HCT116 (cell line): ENCODE results near the gene CD244. TPM values are rescaled to one million over a fixed set of nuclear protein-coding genes. Genes with fewer than 3 reads are reported as not detected.
"Not testable (repeated sequence)": the region's sequence is repeated elsewhere in the genome, so short reads cannot be mapped to it uniquely, and the experiment has no call there.

Source experiments
- ATAC-seq: fragments of 200-7000 bp; cut with Tn5 transposase; 2 replicates; pipeline ENCODE4 v1.9.1; 2020; ENCODE audit warnings: mild to moderate bottlenecking, moderate library complexity
- BruUV-seq: library from RNA; stranded (reverse); fragments of 400-500 nt; replicated peaks from 2 replicates; lab custom pipeline; 2021; lab: Mats Ljungman, UMichigan
- CTCF ChIA-PET: fragments of 300-600 bp; sonication (Branson Sonifier 250); formaldehyde crosslinking; loops from one replicate; lab custom pipeline; 2021; ENCODE audit warnings: antibody characterized with exemption; lab: Charles Lee
- POLR2A ChIA-PET: fragments of 300-600, 350-600 bp; sonication (Branson Sonifier 250); formaldehyde crosslinking; loops from one replicate; lab custom pipeline; 2021; ENCODE audit warnings: antibody characterized with exemption; lab: Charles Lee
- RAD21 ChIA-PET, 2 experiments: fragments of 300-600 bp; sonication (Branson Sonifier 250); formaldehyde crosslinking; loops; one replicate each; lab custom pipeline; 2023; ENCODE audit warnings: low total read pairs in 2 of 2; ENCODE audit not compliant: uncharacterized antibody in 2 of 2, unreplicated experiment in 2 of 2, low non-redundant PET in 1 of 2; lab: Charles Lee
- DNase-seq: peaks from one replicate; pipeline ENCODE4 v3.0.0-alpha.2; 2010; ENCODE audit warnings: low read depth, low spot score
- H2AFZ ChIP-seq: fragments of 200-600 bp; shearing (Covaris generic), sonication (generic); 2 replicates; pipeline ENCODE4 v1.6.1; 2017; ENCODE audit warnings: low read depth, mixed run types, mixed read lengths, antibody characterized with exemption, low read length; ENCODE audit not compliant: poor library complexity, severe bottlenecking
- H3K27ac ChIP-seq: 2 replicates; pipeline ENCODE4 v1.5.1; 2012; ENCODE audit warnings: low read depth, low read length
- H3K27me3 ChIP-seq: fragments of 200-600 bp; sonication (generic); 2 replicates; pipeline ENCODE4 v1.6.1; 2016; ENCODE audit warnings: mixed run types, low read length, mixed read lengths; ENCODE audit not compliant: insufficient read depth
- H3K36me3 ChIP-seq, 2 experiments: fragments of 200-500 bp in 1 of 2; fragments of 200-600 bp in 1 of 2; sonication (Bioruptor generic) in 1 of 2; sonication (generic) in 1 of 2; 2 replicates each; pipeline versions ENCODE4 v1.5.1 to v1.6.1; 2014 to 2016; ENCODE audit warnings: low read length in 2 of 2, inconsistent platforms in 1 of 2, mixed read lengths in 1 of 2, mixed run types in 1 of 2; ENCODE audit not compliant: insufficient read depth in 2 of 2, control insufficient read depth in 1 of 2
- H3K4me1 ChIP-seq, 2 experiments: fragments of 200-600 bp in 1 of 2; sonication (generic) in 1 of 2; 2 replicates each; pipeline versions ENCODE4 v1.5.1 to v1.6.1; 2012 to 2017; ENCODE audit warnings: low read length in 2 of 2, inconsistent platforms in 1 of 2, mild to moderate bottlenecking in 1 of 2, mixed read lengths in 1 of 2, mixed run types in 1 of 2, moderate library complexity in 1 of 2; ENCODE audit not compliant: insufficient read depth in 2 of 2, control insufficient read depth in 1 of 2
- H3K4me2 ChIP-seq: fragments of 200-600 bp; sonication (generic); 2 replicates; pipeline ENCODE4 v1.6.1; 2017; ENCODE audit warnings: mixed run types, low read length, mixed read lengths
- H3K4me3 ChIP-seq, 2 experiments: fragments of 200-600 bp in 1 of 2; sonication (generic) in 1 of 2; replicated peaks in 1 of 2; 2 replicates each; pipeline ENCODE4 v1.5.1; 2011 to 2016; ENCODE audit warnings: low read length in 2 of 2, control low read depth in 1 of 2, low read depth in 1 of 2, mild to moderate bottlenecking in 1 of 2, mixed read lengths in 1 of 2, mixed run types in 1 of 2
- H3K79me2 ChIP-seq: fragments of 200-600 bp; sonication (generic); 2 replicates; pipeline ENCODE4 v1.6.1; 2017; ENCODE audit warnings: mild to moderate bottlenecking, mixed run types, low read length, moderate library complexity, mixed read lengths; ENCODE audit not compliant: insufficient read depth
- H3K9ac ChIP-seq: fragments of 200-600 bp; sonication (generic); 2 replicates; pipeline ENCODE4 v1.6.1; 2016; ENCODE audit warnings: low read length, mixed read lengths
- H3K9me2 ChIP-seq: fragments of 200-600 bp; sonication (generic), shearing (Covaris generic); 2 replicates; pipeline ENCODE4 v1.6.1; 2017; ENCODE audit warnings: mixed run types, mild to moderate bottlenecking, moderate library complexity; ENCODE audit not compliant: insufficient read depth
- H3K9me3 ChIP-seq, 2 experiments: fragments of 200-500 bp in 1 of 2; fragments of 200-600 bp in 1 of 2; sonication (Bioruptor generic) in 1 of 2; sonication (generic) in 1 of 2; 2 replicates each; pipeline ENCODE4 v1.6.1; 2014 to 2017; ENCODE audit warnings: low read length in 2 of 2, mixed read lengths in 2 of 2, inconsistent platforms in 1 of 2, low read depth in 1 of 2, mild to moderate bottlenecking in 1 of 2, mixed run types in 1 of 2, moderate library complexity in 1 of 2; ENCODE audit not compliant: control insufficient read depth in 1 of 2, insufficient read depth in 1 of 2
- H4K20me1 ChIP-seq: fragments of 200-600 bp; sonication (generic), shearing (Covaris generic); 2 replicates; pipeline ENCODE4 v1.6.1; 2017; ENCODE audit warnings: mixed run types, mild to moderate bottlenecking, moderate library complexity; ENCODE audit not compliant: insufficient read depth
- CEBPB ChIP-seq: IDR thresholded peaks from 2 replicates; pipeline ENCODE4 v1.6.1; 2012; ENCODE audit warnings: low read depth
- FOSL1 ChIP-seq: IDR thresholded peaks from 2 replicates; pipeline ENCODE4 v1.6.1; 2012; ENCODE audit warnings: low read depth
- SIN3A ChIP-seq: IDR thresholded peaks from 2 replicates; pipeline ENCODE4 v1.6.1; 2012; ENCODE audit warnings: low read depth
- TCF7L2 ChIP-seq: IDR thresholded peaks from 2 replicates; pipeline ENCODE4 v1.7.0; 2011; ENCODE audit warnings: borderline replicate concordance, inconsistent platforms; ENCODE audit not compliant: insufficient read depth, insufficient read length; ENCODE audit errors: extremely low read depth
- YY1 ChIP-seq: IDR thresholded peaks from 2 replicates; pipeline ENCODE4 v1.6.1; 2011; ENCODE audit warnings: low read length, low read depth, moderate library complexity, mild to moderate bottlenecking; ENCODE audit not compliant: insufficient replicate concordance; ENCODE audit errors: extremely low read depth
- intact Hi-C: fragments of 100-400 bp; cut with micrococcal nuclease; formaldehyde crosslinking; loops from 2 replicates; pipeline ENCODE4 v1.10.0; 2022
- total RNA-seq: library from RNA; stranded (reverse); gene quantifications from one replicate; pipeline ENCODE4 v1.2.1, GENCODE V29; 2021; ENCODE audit not compliant: unreplicated experiment
- TF ChIP-seq, protein P1 (sequence below): IDR thresholded peaks from 2 replicates; pipeline ENCODE4 v1.6.1; 2011; ENCODE audit warnings: mild to moderate bottlenecking, low read length, moderate library complexity; ENCODE audit not compliant: insufficient replicate concordance; ENCODE audit errors: extremely low read depth

Gene CD244
- total RNA-seq, 1 experiment from 2014 or later: not detected

DNA sequence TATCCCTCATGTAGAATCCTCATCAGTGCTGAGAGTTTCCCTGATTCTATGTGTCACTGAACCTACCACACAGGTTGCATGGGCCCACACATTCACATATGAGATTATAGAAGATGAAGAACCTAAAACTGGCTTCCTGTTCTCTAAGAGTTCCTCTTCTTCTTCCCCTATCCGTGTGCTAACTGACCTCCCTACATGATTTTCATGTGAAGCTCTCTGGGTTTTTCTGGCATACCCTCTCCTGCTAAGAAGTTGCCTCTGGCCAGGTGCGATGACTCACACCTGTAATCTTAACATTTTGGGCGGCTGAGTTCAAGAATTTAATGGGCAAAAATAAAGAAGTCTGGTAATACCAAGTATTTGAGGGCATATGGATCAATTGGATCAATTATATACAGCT lies 5.5 kb upstream of the CD244 start:
- no peaks in the 10 kb centered on the region for H3K27me3 ChIP-seq
- DNase-seq: no peak
- intact Hi-C loops: loop anchor here (2.0 kb wide), 1 partner anchor 19 kb away; no protein-coding TSS in a partner anchor
- no peaks in the 10 kb centered on the region for H3K79me2 ChIP-seq
- H3K4me2 ChIP-seq: no peak overlapping the region
- ATAC-seq: no peak
- H3K9ac ChIP-seq: no peak overlapping the region
- H3K27ac ChIP-seq: no peak overlapping the region
- no peaks in the 10 kb centered on the region for H4K20me1 ChIP-seq
- no peak overlapping the region for H2AFZ ChIP-seq
- H3K9me2 ChIP-seq: no peaks in the 10 kb centered on the region
- ChIA-PET CTCF (no interaction called here), RAD21 (no interaction called here), POLR2A (no interaction called here)
- no peak overlapping the region for H3K4me3 ChIP-seq
- no TSS peak for BruUV-seq
- no peaks in the 10 kb centered on the region for H3K4me1 ChIP-seq
- H3K36me3 ChIP-seq: no peaks in the 10 kb centered on the region
- TF ChIP-seq YY1: no peak
- TF ChIP-seq FOSL1: no peak
- no peak for TF ChIP-seq SIN3A
- no peak for TF ChIP-seq TCF7L2
- TF ChIP-seq, protein P1, sequence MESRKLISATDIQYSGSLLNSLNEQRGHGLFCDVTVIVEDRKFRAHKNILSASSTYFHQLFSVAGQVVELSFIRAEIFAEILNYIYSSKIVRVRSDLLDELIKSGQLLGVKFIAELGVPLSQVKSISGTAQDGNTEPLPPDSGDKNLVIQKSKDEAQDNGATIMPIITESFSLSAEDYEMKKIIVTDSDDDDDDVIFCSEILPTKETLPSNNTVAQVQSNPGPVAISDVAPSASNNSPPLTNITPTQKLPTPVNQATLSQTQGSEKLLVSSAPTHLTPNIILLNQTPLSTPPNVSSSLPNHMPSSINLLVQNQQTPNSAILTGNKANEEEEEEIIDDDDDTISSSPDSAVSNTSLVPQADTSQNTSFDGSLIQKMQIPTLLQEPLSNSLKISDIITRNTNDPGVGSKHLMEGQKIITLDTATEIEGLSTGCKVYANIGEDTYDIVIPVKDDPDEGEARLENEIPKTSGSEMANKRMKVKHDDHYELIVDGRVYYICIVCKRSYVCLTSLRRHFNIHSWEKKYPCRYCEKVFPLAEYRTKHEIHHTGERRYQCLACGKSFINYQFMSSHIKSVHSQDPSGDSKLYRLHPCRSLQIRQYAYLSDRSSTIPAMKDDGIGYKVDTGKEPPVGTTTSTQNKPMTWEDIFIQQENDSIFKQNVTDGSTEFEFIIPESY: no peak
- TF ChIP-seq CEBPB: no peak
- TF ChIP-seq, all 23 proteins: peak for 0
- no peaks in the 10 kb centered on the region for H3K9me3 ChIP-seq

DNA sequence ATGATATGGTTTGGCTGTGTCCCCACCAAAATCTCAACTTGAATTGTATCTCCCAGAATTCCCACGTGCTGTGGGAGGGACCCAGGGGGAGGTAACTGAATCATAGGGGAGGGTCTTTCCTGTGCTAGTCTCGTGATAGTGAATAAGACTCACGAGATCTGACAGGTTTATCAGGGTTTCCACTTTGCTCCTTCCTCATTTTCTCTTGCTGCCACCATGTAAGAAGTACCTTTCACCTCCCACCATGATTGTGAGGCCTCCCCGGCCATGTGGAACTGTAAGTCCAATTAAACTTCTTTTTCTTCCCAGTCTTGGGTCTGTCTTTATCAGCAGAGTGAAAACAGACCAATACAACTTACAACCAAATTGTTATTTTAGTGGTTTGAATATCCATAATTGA lies 5.0 kb upstream of the CD244 start:
- H3K79me2 ChIP-seq, POLR2A ChIA-PET, H3K27me3 ChIP-seq, H3K9ac ChIP-seq, H3K4me3 ChIP-seq, CTCF ChIA-PET, BruUV-seq, H3K9me3 ChIP-seq, H3K9me2 ChIP-seq, H4K20me1 ChIP-seq, H3K4me1 ChIP-seq, H3K27ac ChIP-seq, H3K36me3 ChIP-seq, DNase-seq, H3K4me2 ChIP-seq, H2AFZ ChIP-seq, ATAC-seq, RAD21 ChIA-PET: not testable (repeated sequence)
- intact Hi-C loops: loop anchor here (2.0 kb wide), 1 partner anchor 19 kb away; no protein-coding TSS in a partner anchor
